Lung (tissue), 12 donors: ENCODE measurements around the gene OSBPL3. TPM values are rescaled to one million over a fixed set of nuclear protein-coding genes. Genes with fewer than 3 reads are reported as not detected.

Experiments
- ATAC-seq: fragments of 200-7000 bp; cut with Tn5 transposase; one replicate; pipeline ENCODE4 v1.9.1; 2020; ENCODE audit warnings: moderate number of reproducible peaks; ENCODE audit not compliant: insufficient read depth, low FRiP score
- DNase-seq, 3 donors: peaks; one replicate each; pipeline ENCODE4 v3.0.0-alpha.2; 2013 to 2017
- H3K27ac ChIP-seq, 2 donors: one replicate each; pipeline ENCODE4 v1.5.1; 2013; ENCODE audit warnings: mild to moderate bottlenecking in 2 of 2, moderate library complexity in 2 of 2, control low read depth in 1 of 2, inconsistent platforms in 1 of 2, low read depth in 1 of 2, low read length in 1 of 2
- H3K27me3 ChIP-seq, 3 donors: one replicate each; pipeline ENCODE4 v1.5.1; 2013; ENCODE audit warnings: low read length in 2 of 3; ENCODE audit not compliant: control insufficient read depth in 3 of 3, insufficient read depth in 3 of 3
- H3K36me3 ChIP-seq, 4 donors: one replicate each; pipeline ENCODE4 v1.5.1; 2013; ENCODE audit warnings: low read length in 4 of 4, mild to moderate bottlenecking in 1 of 4, moderate library complexity in 1 of 4; ENCODE audit not compliant: control insufficient read depth in 4 of 4, insufficient read depth in 4 of 4
- H3K4me1 ChIP-seq, 5 donors: one replicate each; pipeline ENCODE4 v1.5.1; 2013; ENCODE audit warnings: low read length in 5 of 5, mild to moderate bottlenecking in 2 of 5, moderate library complexity in 1 of 5; ENCODE audit not compliant: control insufficient read depth in 5 of 5, insufficient read depth in 5 of 5
- H3K4me3 ChIP-seq: one replicate; pipeline ENCODE4 v1.5.1; 2013; ENCODE audit warnings: mild to moderate bottlenecking, control low read depth, moderate library complexity
- H3K9ac ChIP-seq, 2 donors: one replicate each; pipeline ENCODE4 v1.5.1; 2013; ENCODE audit warnings: low read length in 2 of 2, control low read depth in 1 of 2; ENCODE audit not compliant: insufficient read depth in 1 of 2
- H3K9me3 ChIP-seq, 4 donors: one replicate each; pipeline ENCODE4 v1.5.1; 2013; ENCODE audit warnings: low read length in 3 of 4, mild to moderate bottlenecking in 1 of 4, moderate library complexity in 1 of 4; ENCODE audit not compliant: control insufficient read depth in 4 of 4, insufficient read depth in 3 of 4
- CTCF ChIP-seq: IDR thresholded peaks from 2 replicates; pipeline ENCODE4 v1.5.1; 2012; ENCODE audit warnings: mild to moderate bottlenecking; ENCODE audit errors: control extremely low read depth, extremely low read depth
- WGBS, 2 donors: extraction: QIAGEN DNeasy Blood & Tissue Kit; methylation state at CpG; one replicate each; pipeline ENCODE4 v1.1.7; 2013; 5-methylcytosine and 5-hydroxymethylcytosine counted together
- polyA plus RNA-seq, 2 donors: library from polyadenylated mRNA; stranded (reverse); fragments of 200-250 nt; gene quantifications; one replicate each; pipeline ENCODE4 v1.2.1, GENCODE V29; 2013
- total RNA-seq, 2 donors: library from RNA; depleted of rRNA in 1 of 2; stranded (reverse); fragments of >200 nt in 1 of 2; gene quantifications; one replicate each; pipeline ENCODE4 v1.2.1, GENCODE V29; 2014 to 2021
- donor health status: control.
- donor health status: control.
- donor health status: Bipolar disorder and iron deficiency.
- donor health status: healthy.
- donor health status: DM: yes; HTN: yes; CAD: no.

OSBPL3 gene
- total and polyA plus RNA-seq, 4 donors = 8.6 to 32.0 (median 20.4) TPM

- Histone ChIP-seq H3K27me3 (no peaks in the 10 kb centered on the region), H3K4me3 (no peak overlapping the region), H3K9ac (no peak overlapping the region), H3K9me3 (no peaks in the 10 kb centered on the region), H3K27ac (no peak overlapping the region), H3K4me1 (no peaks in the 10 kb centered on the region), H3K36me3 (peaks cover 0 to 4% (median 0%) of the 10 kb centered on the region in 4 donors)
- DNase-seq (no peak), ATAC-seq (no peak)
- no peak for TF ChIP-seq CTCF
Measured at GRCh38 chr7:24840563-24840962, 139.4 kb downstream of the OSBPL3 start.

- Histone ChIP-seq H3K27ac (no peak overlapping the region), H3K4me3 (no peak overlapping the region), H3K27me3 (no peaks in the 10 kb centered on the region), H3K36me3 (peaks cover 0 to 3% (median 0%) of the 10 kb centered on the region in 4 donors), H3K9ac (no peak overlapping the region), H3K9me3 (no peaks in the 10 kb centered on the region), H3K4me1 (peaks cover 0 to 4% (median 0%) of the 10 kb centered on the region in 5 donors)
- ATAC-seq (no peak), DNase-seq (no peak)
- TF ChIP-seq CTCF = no peak
- WGBS, 2 donors = 31 to 66% methylated on average over 2 of the region's 2 CpGs
Measured at GRCh38 chr7:24836084-24836483, 143.9 kb downstream of the OSBPL3 start.

GRCh38 chr7:24835643-24836042 is 144.3 kb downstream of the OSBPL3 start:
- no peak for TF ChIP-seq CTCF
- ATAC-seq (no peak), DNase-seq (no peak)
- Histone ChIP-seq H3K27me3 (no peaks in the 10 kb centered on the region), H3K4me1 (peaks cover 0 to 4% (median 0%) of the 10 kb centered on the region in 5 donors), H3K36me3 (peaks cover 0 to 3% (median 0%) of the 10 kb centered on the region in 4 donors), H3K4me3 (no peak overlapping the region), H3K9me3 (no peaks in the 10 kb centered on the region), H3K27ac (no peak overlapping the region), H3K9ac (no peak overlapping the region)
- 60 to 74% methylated on average over 3 of the region's 3 CpGs for WGBS, 2 donors
